AG20443 (cell line): Measurements from ENCODE around the gene ATP4B.
"Not testable (repeated sequence)": the region's sequence is repeated elsewhere in the genome, so short reads cannot be mapped to it uniquely, and the experiment has no call there.

Source experiments
- DNase-seq: peaks from one replicate; pipeline ENCODE4 v3.0.0; 2012; ENCODE audit warnings: low spot score, mixed read lengths

The ATP4B gene

DNA sequence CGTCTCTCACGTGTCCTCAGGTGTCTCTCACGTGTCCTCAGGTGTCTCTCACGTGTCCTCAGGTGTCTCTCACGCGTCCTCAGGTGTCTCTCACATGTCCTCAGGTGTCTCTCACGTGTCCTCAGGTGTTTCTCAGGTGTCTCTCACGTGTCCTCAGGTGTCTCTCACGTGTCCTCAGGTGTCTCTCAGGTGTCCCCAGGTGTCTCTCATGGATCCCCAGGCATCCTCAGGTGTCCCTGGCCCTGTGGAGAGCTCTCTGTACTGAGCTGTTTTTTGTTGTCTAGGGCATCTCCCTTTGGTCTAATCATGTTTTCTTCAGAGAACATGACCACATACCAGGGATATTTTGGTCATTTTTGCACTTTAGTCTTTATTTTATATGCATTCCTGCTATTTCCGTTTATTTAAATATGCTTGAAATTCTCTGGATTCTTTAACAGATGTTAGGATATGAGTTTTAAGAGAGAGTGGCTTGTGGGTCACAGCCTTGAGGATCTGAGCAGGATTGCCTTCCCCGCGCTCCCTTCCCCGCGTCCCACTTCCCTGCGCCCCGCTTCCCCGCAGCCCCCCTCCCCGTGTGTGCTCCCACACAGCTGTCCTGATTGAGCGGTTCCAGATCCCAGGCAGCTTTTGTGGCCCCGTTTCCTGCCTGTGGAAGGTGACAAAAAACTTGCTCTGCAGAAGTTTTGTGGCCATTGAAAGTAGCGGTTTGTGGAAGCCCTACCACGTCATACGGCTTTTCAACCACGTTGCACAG lies 31.9 kb downstream of the ATP4B start:
- peak; percentile 64 for DNase-seq

DNA sequence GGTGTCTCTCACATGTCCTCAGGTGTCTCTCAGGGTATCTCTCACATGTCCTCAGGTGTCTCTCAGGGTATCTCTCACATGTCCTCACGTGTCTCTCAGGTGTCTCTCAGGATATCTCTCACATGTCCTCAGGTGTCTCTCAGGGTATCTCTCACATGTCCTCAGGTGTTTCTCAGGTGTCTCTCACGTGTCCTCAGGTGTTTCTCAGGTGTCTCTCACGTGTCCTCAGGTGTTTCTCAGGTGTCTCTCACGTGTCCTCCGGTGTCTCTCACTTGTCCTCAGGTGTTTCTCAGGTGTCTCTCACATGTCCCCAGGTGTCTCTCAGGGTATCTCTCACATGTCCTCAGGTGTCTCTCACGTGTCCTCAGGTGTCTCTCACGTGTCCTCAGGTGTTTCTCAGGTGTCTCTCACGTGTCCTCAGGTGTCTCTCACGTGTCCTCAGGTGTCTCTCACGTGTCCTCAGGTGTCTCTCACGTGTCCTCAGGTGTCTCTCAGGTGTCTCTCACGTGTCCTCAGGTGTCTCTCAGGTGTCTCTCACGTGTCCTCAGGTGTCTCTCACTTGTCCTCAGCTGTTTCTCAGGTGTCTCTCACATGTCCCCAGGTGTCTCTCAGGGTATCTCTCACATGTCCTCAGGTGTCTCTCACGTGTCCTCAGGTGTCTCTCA lies 33.2 kb downstream of the ATP4B start:
- not testable (repeated sequence) for DNase-seq

DNA sequence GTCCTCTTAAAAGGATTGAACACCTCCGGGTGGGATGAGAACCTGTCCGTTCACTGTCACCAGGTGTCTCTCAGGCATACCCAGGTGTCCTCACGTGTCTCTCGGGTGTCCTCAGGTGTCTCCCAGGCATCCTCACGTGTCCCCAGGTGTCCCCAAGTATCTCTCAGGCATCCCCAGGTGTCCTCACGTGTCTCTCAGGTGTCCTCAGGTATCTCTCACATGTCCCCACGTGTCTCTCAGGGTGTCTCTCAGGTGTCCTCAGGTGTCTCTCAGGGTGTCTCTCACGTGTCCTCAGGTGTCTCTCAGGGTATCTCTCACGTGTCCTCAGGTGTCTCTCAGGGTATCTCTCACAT lies 33.8 kb downstream of the ATP4B start:
- no peak for DNase-seq

DNA sequence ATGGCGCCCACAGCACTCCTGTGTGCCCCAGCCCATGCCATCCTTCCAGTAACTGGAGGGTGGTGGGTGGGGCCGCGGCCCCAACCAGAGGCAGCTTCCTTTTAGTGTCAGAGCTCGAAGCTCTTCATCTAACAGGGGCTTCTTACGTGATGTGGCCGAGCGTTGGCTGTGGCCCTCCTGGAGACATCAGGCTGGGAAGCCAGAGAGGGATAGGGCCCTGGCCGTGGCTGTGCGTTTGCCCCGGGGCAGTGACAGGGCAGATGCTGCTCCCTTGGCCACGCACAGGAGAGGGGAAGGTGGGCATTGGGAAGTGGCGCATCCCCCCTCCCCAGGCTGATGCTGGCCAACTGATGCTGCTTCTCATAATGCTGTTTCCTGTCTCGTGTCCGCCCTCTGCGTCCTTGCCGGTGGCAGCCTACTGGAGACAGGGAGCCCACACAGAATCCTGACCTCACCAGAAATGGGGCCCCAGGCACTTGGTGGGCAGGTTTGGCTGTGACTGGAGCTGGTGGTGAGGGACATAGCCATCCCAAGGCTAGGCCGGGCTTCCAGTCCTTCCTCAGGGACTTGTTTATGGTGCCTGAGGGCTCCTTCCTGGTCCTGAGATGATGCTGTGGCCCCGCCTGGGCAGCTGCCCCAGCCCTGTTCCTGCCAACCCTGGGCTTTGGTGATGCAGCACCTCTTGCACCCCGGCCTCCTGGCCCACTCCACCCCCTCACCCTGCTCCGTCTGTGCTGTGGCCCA lies 34.3 kb downstream of the ATP4B start:
- peak; percentile 63 for DNase-seq

DNA sequence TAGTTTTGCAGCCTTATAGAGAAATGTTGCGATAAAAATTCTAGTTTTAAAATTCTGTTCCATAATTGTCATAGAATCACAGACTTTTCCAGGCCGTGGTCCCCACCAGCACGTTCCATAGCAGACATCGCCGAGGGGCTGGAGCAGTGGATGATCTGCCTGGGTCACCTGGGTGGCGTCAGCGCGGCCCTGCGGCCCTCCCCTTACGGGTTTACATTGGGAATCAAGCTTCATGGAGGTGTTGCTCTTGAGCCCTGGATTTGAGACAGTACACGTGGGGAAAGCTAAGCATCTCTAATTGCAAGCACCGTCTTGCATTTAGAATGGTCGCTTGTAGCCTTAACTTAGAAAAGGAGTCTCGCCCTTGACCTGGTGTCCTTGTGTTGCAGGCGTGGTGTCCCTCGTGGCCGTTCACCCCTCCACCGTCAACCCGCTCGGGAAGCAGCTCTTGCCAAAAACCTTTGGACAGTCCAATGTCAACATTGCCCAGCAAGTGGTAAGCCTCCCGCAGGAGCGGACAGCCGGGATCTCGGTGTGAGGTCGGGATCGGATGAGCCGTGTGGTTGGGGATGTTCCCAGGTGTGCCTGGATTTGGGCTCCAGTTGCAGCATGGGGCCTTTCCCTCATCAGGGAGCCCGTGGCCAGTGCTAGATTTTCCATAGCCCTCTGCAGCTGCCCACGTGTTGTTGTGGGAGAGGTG lies 35.1 kb downstream of the ATP4B start:
- DNase-seq: no peak

DNA sequence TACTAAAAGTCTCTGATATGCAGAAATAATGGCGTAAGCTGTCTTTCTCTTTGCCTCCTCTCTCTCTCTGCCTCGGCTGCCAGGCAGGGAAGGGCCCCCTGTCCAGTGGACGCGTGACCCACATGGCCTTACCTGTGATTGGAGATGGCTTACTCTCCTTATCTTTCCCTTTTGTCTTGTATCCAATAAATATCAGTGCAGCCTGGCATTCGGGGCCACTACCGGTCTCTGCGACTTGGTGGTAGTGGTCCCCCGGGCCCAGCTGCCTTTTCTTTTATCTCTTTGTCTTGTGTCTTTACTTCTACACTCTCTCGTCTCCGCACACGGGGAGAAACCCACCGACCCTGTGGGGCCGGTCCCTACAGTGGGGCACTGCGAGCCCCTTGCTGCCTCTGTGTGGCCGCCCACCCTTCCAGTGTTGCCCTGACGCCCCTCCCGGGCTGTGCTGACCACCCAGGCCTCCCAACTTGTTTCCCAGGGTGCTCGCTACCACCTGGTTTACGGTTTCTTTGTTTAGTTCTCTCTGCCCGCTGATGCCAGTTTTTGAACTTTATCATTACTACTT lies 35.9 kb downstream of the ATP4B start:
- not testable (repeated sequence) for DNase-seq

DNA sequence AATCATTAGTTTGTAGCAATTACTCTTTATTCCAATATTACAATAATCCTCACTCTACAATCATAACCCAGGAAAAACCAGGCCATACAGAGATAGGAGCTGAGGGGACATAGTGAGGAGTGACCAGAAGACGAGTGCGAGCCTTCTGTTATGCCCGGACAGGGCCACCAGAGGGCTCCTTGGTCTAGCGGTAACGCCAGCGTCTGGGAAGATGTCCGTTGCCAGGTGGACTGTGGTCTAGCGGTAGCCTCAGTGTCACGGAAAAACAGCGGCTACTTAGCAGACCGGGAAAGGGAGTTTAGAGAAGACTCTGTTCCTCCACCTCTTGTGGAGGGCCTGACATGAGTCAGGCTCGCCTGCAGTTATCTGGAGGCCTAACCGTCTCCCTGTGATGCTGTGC lies 36.5 kb downstream of the ATP4B start:
- not testable (repeated sequence) for DNase-seq

DNA sequence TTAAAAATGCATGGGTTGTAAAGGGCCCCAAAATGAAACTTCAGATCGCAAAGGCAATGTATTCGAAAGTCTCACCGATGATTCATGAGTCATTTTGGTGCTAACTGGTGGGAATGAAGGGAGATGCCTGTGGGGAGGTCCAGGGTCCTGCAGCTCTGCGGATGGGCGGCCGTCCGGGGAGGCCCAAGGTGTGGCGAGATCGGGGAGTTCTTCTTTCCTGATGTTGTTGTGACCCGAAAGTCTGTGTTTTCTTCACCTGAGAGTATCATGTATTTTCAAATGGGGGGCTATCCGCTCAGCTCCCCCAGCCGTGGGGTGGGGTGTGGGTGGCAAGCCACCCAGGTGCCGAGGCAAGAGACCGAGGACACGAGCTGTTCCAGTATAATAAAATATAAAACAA lies 37.0 kb downstream of the ATP4B start:
- no peak for DNase-seq

DNA sequence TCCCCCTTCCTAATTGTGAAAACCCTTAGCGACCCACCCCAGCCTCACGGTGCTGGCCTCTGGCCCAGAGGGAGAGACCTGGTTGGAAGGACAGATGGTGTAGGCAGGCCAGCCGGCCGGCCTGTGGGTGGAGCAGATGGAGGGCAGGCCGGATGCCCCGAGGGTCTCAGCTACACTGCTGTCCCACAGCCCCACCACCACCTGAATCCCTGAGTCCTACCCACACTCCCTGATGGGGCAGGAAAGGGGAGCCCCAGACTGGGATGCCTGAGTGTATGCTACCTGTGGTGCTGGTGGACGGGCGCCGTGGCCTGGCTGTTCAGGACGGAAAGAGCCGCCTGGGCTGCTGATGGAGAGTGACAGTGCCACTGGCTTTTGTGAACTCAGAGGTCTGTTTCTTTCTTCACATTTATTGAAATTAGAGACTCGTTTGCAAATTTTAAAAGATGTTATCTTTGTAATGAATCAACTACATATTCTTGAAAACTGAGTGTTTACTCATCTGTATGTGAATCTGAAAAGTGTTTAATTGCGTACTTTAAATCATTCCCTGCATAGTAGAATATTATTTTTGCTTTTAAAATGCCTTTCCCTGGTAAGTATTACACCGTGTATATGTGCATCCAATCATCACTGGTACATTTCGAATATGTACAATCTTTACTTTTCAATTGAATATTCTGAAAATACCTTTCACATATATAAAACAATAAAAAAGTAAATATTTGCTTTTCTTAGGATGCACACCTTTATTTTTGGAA lies 37.8 kb downstream of the ATP4B start:
- DNase-seq: no peak

DNA sequence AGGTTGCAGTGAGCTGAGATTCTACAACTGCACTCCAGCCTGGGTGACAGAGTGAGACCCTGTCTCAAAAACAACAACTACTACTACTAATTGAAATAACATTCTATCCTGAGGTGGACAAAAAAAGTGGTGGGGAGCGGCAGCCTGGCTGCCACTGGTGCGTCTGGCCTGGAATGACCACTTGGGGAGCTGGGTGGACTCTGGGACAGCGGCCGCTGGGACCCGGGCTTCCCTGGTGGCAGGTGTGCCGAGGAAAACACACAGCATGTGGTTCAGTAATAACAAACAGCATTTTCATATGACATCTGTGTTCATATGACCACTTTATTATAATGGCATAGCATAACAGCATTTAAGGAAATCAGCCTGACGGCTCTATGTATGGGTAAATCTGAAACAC lies 39.5 kb downstream of the ATP4B start:
- DNase-seq: no peak

DNA sequence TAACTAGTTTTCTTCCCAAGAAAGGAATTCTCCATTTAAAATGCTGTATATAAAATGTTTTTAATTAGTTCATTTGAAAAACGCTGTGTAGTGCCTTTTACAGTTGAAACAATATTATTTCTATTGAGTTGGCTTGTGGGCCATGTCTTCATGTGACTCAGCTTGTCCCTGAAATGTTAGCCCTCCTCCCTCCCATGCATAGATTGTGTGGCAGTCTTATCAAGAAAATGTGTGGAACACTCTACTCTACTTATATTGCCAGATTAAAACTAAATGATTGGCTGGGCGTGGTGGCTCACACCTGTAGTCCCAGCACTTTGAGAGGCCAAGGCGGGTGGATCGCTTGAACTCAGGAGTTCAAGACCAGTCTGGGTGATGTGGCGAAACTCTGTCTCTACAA lies 40.0 kb downstream of the ATP4B start:
- DNase-seq: no peak

DNA sequence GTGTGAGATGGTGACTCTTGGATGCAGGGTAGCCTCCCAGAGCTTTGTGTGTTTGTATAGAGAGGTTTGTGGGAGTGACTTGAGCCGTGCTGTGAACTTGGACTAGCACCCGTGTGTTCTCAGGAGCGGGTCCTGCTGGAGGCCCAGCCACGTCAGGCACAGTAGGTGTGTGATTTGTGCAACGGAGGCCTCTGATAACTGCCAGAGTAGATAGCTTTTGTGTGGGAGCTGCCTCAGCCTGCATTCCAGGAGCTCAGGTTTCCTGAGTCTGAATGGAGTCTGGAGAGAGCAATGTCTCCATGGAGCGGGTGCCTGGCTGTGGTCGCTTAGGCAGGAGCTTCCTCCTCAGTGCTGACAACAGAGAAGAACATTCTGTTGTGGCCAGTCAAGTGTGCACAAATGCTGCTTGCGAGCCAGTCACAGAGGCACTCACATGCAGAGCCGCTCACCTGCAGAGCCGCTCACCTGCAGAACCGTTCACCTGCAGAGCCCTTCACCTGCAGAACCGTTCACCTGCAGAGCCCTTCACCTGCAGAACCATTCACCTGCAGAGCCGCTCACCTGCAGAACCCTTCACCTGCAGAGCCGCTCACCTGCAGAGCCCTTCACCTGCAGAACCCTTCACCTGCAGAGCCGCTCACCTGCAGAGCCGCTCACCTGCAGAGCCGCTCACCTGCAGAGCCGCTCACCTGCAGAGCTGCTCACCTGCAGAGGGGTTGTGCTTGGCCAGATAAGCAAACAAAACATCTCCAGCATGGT lies 40.8 kb downstream of the ATP4B start:
- DNase-seq: no peak

DNA sequence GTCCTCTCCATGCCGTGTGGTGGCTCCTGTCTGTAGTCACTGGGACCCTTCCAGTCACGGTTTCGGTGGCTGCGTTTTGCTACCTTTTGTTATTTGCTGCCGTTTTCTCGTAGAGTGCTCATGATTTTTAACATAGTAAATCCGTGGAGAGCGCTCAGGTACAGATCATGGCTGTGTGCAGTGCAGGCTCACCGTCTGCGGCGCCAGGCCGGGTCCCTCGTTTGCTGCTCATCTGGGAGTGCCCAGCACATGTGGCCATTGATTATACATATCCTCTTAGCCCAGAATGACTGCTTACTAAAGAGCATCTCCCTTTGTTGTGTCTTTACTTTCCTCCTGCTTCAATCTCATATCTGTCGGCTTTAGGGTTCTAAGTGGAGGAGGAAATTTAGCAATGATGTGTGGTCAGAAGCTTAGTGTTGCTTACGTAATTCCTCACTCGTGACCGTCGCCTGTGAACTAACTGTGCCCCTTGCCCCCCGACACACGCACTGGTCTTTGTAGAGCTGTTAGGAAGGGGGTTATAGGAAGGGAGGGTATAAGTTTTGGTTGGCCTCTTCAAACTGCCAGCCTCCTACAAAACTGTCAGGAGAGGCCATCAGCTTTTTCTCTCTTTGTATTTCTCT lies 41.6 kb downstream of the ATP4B start:
- DNase-seq: no peak

DNA sequence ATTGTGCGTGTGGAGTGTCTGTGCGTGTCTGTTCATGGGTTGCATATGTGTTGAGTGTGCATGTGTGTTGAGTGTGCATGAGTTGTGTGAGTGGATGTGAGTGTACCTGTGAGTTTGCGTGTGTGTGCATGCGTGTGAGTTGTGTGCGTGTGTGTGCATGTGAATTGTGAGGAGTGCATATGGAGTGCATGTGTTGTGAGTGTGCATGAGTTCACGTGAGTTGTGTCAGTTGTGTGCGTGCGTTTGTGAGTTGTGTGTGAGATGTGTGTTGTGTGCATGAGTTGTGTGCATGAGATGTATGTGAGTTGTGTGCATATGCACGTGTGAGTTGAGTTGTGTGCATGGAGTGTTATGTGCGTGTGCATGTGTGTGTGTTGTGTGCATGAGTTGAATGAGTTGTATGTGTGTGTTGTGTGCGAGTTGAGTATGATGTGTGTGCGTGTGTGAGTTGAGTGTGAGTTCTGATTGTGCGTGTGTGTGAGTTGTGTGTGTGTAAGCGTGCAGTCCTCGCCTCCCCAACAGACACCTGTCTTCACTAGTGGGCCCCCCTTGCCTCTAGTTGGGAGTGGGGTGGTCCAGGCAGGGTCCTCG lies 44.1 kb downstream of the ATP4B start:
- DNase-seq: no peak

DNA sequence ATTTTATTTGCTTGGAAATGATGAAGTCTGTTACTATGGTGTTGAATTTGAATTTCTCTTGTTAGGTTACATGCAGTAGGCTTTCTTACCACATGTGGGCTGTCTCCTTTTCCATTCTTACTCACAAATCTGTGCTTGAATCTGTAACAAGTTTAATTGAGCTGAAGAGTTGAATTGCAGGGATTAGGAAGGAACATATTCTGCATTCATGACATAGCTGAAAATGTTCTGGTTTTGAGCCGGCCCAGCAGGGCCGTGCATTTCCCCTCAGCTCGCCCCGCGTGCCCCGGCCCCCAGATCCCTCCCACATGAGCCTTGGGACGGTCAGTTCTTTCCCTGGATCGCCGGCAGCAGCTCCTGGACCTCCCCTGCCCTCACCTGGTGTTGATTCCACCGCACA lies 45.4 kb downstream of the ATP4B start:
- DNase-seq: no peak

DNA sequence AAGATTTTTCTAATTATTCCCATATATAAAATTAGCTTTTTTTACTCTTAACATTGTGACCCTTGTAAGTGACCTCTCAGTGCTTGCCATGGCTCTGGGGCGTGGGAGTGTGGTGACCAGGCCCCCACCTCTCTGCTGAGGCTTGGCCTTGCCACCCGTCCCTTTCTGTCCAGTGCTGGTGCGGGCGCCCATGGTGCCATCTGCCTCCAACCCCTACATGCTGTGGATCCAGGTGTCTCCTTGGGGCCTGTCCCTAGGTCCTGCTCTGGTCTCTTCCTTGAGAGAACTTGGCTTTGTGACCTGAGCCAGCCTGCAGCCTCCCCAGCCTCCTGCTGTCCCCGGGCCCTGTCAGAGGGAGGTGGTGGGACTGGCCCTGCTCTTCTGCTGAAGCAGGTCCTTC lies 46.0 kb downstream of the ATP4B start:
- no peak for DNase-seq

DNA sequence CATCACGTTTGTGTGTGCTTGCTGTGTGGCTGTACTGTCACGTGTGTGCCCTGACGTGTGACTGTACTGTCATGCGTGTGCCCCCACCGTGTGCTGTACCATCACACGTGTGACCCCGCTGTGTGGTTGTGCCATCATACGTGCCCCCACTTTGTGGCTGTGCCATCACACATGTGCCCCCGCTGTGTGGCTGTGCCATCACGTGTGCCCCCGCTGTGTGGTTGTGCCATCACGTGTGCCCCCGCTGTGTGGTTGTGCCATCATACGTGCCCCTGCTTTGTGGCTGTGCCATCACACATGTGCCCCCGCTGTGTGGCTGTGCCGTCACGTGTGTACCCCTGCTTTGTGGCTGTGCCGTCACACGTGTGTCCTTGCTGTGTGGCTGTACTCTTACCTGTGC lies 47.7 kb downstream of the ATP4B start:
- DNase-seq: no peak

DNA sequence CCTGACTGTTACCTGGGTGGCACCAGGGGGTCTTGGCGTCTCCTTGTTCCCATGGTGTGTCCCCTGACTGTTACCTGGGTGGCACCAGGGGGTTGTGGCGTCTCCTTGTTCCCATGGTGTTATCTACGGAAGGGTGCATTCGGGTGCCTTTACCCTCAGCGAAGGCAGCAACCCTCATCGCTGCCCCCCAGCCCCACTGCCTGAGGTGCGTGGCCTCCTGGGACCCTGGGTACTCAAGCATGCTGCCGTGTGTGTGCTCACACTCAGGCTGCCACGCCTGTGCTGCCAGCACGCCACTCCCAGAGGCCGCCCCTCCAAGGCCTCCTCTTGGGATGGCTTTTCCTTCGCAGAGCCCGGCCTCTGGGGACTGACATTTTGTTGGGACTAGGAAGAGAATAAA lies 48.4 kb downstream of the ATP4B start:
- DNase-seq: no peak

DNA sequence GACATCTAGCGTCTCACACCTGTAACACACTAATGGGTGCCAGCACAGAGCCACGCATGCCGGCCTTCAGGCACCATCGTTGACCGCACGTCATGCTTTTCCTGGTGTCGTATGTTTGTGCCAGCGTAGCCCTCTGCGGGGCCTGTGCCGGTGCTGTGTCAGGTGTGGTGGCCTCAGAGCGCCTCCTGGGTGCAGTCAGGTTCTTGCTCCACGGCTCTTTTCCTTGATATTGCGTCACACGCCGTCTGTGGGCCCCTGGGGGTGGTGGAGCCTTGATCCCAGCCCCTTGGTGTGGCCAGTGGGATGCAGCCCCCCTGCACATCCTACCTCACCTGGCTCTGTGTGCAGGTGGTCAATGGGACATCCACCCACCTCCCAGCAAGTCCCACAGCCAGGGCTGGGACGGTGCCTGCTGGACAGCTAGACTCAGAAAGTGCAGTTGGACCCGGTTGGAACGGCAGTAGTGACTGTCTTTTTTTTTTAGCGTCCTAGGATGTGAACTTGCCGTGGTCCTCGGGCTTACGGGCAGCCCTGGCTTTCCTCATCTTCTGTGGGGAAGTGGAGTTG lies 48.9 kb downstream of the ATP4B start:
- DNase-seq: no peak
